GM12878 (cell line): ENCODE data around the gene TNNT3. TPM values are rescaled to one million over a fixed set of nuclear protein-coding genes. Genes with fewer than 3 reads are reported as not detected.
A peak's percentile ranks its signal among the peaks of the same experiment; 100 is the strongest.

Source experiments
- ATAC-seq: fragments of 200-7000 bp; cut with Tn5 transposase; 3 replicates; pipeline ENCODE4 v1.9.1; 2020; ENCODE audit warnings: mild to moderate bottlenecking, moderate library complexity
- BruUV-seq: library from RNA; stranded (reverse); fragments of 400-500 nt; replicated peaks from 2 replicates; lab custom pipeline; 2021; lab: Mats Ljungman, UMichigan
- CTCF ChIA-PET: fragments of 300-600 bp; sonication (Branson Sonifier 250); formaldehyde crosslinking; extraction: SDS; loops from one replicate; lab custom pipeline; 2021; ENCODE audit warnings: inconsistent platforms; lab: Yijun Ruan, JAX
- POLR2A ChIA-PET: fragments of 350-600 bp; formaldehyde crosslinking; extraction: SDS; loops from one replicate; lab custom pipeline; 2021; ENCODE audit warnings: inconsistent platforms; lab: Charles Lee
- RAD21 ChIA-PET: fragments of 300-600 bp; sonication (Branson Sonifier 250); formaldehyde crosslinking; loops from one replicate; lab custom pipeline; 2023; ENCODE audit warnings: antibody characterized with exemption; ENCODE audit not compliant: unreplicated experiment; lab: Charles Lee
- SMC1A ChIA-PET: fragments of 300-600 bp; sonication (Branson Sonifier 250); formaldehyde crosslinking; loops from one replicate; lab custom pipeline; 2023; ENCODE audit not compliant: unreplicated experiment, uncharacterized antibody; lab: Charles Lee
- DNase-seq: peaks from one replicate; pipeline ENCODE4 v3.0.0-alpha.2; 2011; ENCODE audit warnings: low read depth, low spot score
- FAIRE-seq: peaks from 3 replicates; lab custom pipeline; 2011; peaks lifted over from hg19 to GRCh38; lab: Jason Lieb, UNC
- H2AFZ ChIP-seq: 2 replicates; pipeline ENCODE4 v1.6.0; 2011; ENCODE audit warnings: low read depth, low read length, control low read depth; ENCODE audit not compliant: control insufficient read depth
- H3K27ac ChIP-seq: 2 replicates; pipeline ENCODE4 v1.5.1; 2011; ENCODE audit warnings: control low read depth; ENCODE audit not compliant: control insufficient read depth, insufficient read depth
- H3K27me3 ChIP-seq, 2 experiments: replicated peaks in 1 of 2; 2 replicates each; pipeline versions ENCODE4 v1.6.0 to v1.6.1; 2011; ENCODE audit warnings: low read length in 1 of 2; ENCODE audit not compliant: control insufficient read depth in 2 of 2, insufficient read depth in 2 of 2
- H3K36me3 ChIP-seq, 2 experiments: 2 replicates each; pipeline ENCODE4 v1.5.1; 2011; ENCODE audit warnings: low read length in 1 of 2; ENCODE audit not compliant: control insufficient read depth in 2 of 2, insufficient read depth in 2 of 2
- H3K4me1 ChIP-seq: 2 replicates; pipeline ENCODE4 v1.6.1; 2011; ENCODE audit warnings: mild to moderate bottlenecking, low read length, moderate library complexity, mixed read lengths; ENCODE audit not compliant: control insufficient read depth, insufficient read depth
- H3K4me2 ChIP-seq: 2 replicates; pipeline ENCODE4 v1.6.0; 2011; ENCODE audit warnings: control low read depth; ENCODE audit not compliant: control insufficient read depth, insufficient read depth
- H3K4me3 ChIP-seq: fragments of 200-600 bp; sonication (generic); 2 replicates; pipeline ENCODE4 v1.5.1; 2016
- H3K79me2 ChIP-seq: 2 replicates; pipeline ENCODE4 v1.6.0; 2011; ENCODE audit warnings: low read length; ENCODE audit not compliant: control insufficient read depth, insufficient read depth
- H3K9ac ChIP-seq: 2 replicates; pipeline ENCODE4 v1.8.0; 2011; ENCODE audit warnings: low read length, control low read depth, mixed read lengths; ENCODE audit not compliant: control insufficient read depth, insufficient read depth
- H3K9me3 ChIP-seq: replicated peaks from 3 replicates; pipeline ENCODE4 v1.5.1; 2011; ENCODE audit warnings: mild to moderate bottlenecking, low read length; ENCODE audit not compliant: control insufficient read depth, insufficient read depth
- H4K20me1 ChIP-seq: 2 replicates; pipeline ENCODE4 v1.6.0; 2011; ENCODE audit not compliant: control insufficient read depth, insufficient read depth
- ATF2 ChIP-seq: IDR thresholded peaks from 2 replicates; pipeline ENCODE4 v1.6.1; 2012; ENCODE audit warnings: low read length, inconsistent platforms
- EED ChIP-seq: sonication (generic); IDR thresholded peaks from 2 replicates; pipeline ENCODE4 v1.6.1; 2016; ENCODE audit warnings: antibody characterized with exemption, low read depth
- ESRRA ChIP-seq: IDR thresholded peaks from 2 replicates; pipeline ENCODE4 v1.6.1; 2012; ENCODE audit warnings: mild to moderate bottlenecking, low read length, improper control_type of control experiment
- JUNB ChIP-seq: IDR thresholded peaks from 2 replicates; pipeline ENCODE4 v1.6.1; 2016; ENCODE audit warnings: antibody characterized with exemption, mild to moderate bottlenecking
- MEF2B ChIP-seq: fragments of 450-650 bp; IDR thresholded peaks from 2 replicates; pipeline ENCODE4 v1.6.1; 2018; ENCODE audit warnings: mild to moderate bottlenecking, moderate library complexity; ENCODE audit not compliant: partially characterized antibody, poor library complexity, severe bottlenecking
- MYC ChIP-seq: IDR thresholded peaks from 2 replicates; pipeline ENCODE4 v1.6.1; 2011; ENCODE audit warnings: mild to moderate bottlenecking, low read length, moderate library complexity, inconsistent platforms; ENCODE audit not compliant: insufficient read depth, insufficient replicate concordance, insufficient read length, severe bottlenecking
- POLR2AphosphoS5 ChIP-seq: IDR thresholded peaks from 2 replicates; pipeline ENCODE4 v1.6.1; 2011; ENCODE audit warnings: mild to moderate bottlenecking, low read length, inconsistent platforms
- REST ChIP-seq: IDR thresholded peaks from 2 replicates; pipeline ENCODE4 v1.6.1; 2012; ENCODE audit warnings: mild to moderate bottlenecking, low read depth, low read length
- RFX5 ChIP-seq: IDR thresholded peaks from 2 replicates; pipeline ENCODE4 v1.6.1; 2011; ENCODE audit warnings: low read depth, low read length, improper control_type of control experiment
- RUNX3 ChIP-seq: IDR thresholded peaks from 2 replicates; pipeline ENCODE4 v1.6.1; 2012; ENCODE audit warnings: low read length, inconsistent platforms
- SPI1 ChIP-seq: IDR thresholded peaks from 2 replicates; pipeline ENCODE4 v1.6.1; 2011; ENCODE audit warnings: low read depth, mild to moderate bottlenecking, low read length, moderate library complexity, borderline replicate concordance; ENCODE audit not compliant: insufficient read depth
- WGBS: methylation state at CpG from one replicate; pipeline ENCODE4 v1.1.6; 2016; ENCODE audit warnings: low lambda C conversion rate; ENCODE audit not compliant: insufficient replicate concordance, insufficient coverage; ENCODE audit errors: missing lambda C conversion rate; 5-methylcytosine and 5-hydroxymethylcytosine counted together
- in situ Hi-C: fragments of 300-500 bp; cut with MboI; formaldehyde crosslinking; loops from 9 replicates; pipeline ENCODE4 v1.14.3; 2018; ENCODE audit warnings: mixed read lengths
- intact Hi-C: fragments of 100-400 bp; cut with micrococcal nuclease; formaldehyde crosslinking; loops from one replicate; pipeline ENCODE4 v1.14.2; 2022; ENCODE audit not compliant: unreplicated experiment
- polyA plus RNA-seq, 11 experiments: library from polyadenylated mRNA; depleted of rRNA in 4 of 11; unstranded in 6 of 11; stranded (reverse) in 5 of 11; fragments of >200 nt; fragmentation: Nextera tagmentation in 4 of 11; fragmentation: Illumina TruSeq in 1 of 11; extraction: Ambion mirVana in 4 of 11; extraction: Trizol in 1 of 11; gene quantifications; 1 replicate in 1 of 11; 2 replicates in 10 of 11; pipeline versions ENCODE4 v1.2.1 to v1.2.3, GENCODE V29; 2011 to 2016; ENCODE audit warnings: inconsistent platforms in 2 of 11, missing spikeins in 2 of 11, low read depth in 1 of 11
- total RNA-seq, 4 experiments: library from RNA; depleted of rRNA in 3 of 4; stranded (reverse); fragments of >200 nt in 3 of 4; fragmentation: Illumina TruSeq in 1 of 4; extraction: Trizol in 1 of 4; gene quantifications; 2 replicates each; pipeline versions ENCODE4 v1.2.1 to v1.2.3, GENCODE V29; 2013 to 2021
- TF ChIP-seq, protein P1 (sequence below): IDR thresholded peaks from 2 replicates; pipeline ENCODE4 v1.6.1; 2011; ENCODE audit warnings: borderline replicate concordance, low read depth, mild to moderate bottlenecking, moderate library complexity, low read length; ENCODE audit not compliant: insufficient read depth, poor library complexity, severe bottlenecking
- TF ChIP-seq, protein P2 (sequence below): IDR thresholded peaks from 2 replicates; pipeline ENCODE4 v1.6.1; 2011; ENCODE audit warnings: low read depth, low read length, improper control_type of control experiment, borderline replicate concordance

TNNT3 gene
- total and polyA plus RNA-seq, 10 of the 15 experiments (the other 5 are each of a cell fraction or from before 2014, with no cell fraction given) = 0.40 to 0.50 TPM; not detected in 8

GRCh38 chr11:1893581-1894359 lies 25.7 kb upstream of the TNNT3 start:
- H3K36me3 ChIP-seq = peaks cover under 1 to 7% of the 10 kb centered on the region in 2 experiments; a peak in 1 of 4 replicates
- H2AFZ ChIP-seq = no peak overlapping the region
- H3K27me3 ChIP-seq = no peaks in the 10 kb centered on the region; a peak in 1 of 4 replicates
- in situ Hi-C loops = no loop called here
- no peaks in the 10 kb centered on the region for H3K4me1 ChIP-seq
- POLR2A ChIA-PET = no interaction called here
- no peak overlapping the region for H3K9ac ChIP-seq
- BruUV-seq = no TSS peak
- no peaks in the 10 kb centered on the region for H3K9me3 ChIP-seq
- SMC1A ChIA-PET = no interaction called here
- no peak for ATAC-seq
- CTCF ChIA-PET = interaction anchor here (1.2 kb wide), 1 partner anchor 108 kb away, joined by 4 read pairs; no protein-coding TSS in a partner anchor
- no peak overlapping the region for H3K4me2 ChIP-seq
- 92% methylated on average over 4 of the region's 5 CpGs for WGBS
- H3K4me3 ChIP-seq = no peak overlapping the region
- no peak for DNase-seq
- intact Hi-C loops = loop anchor here (1.0 kb wide), 1 partner anchor 23 kb away; no protein-coding TSS in a partner anchor
- 0 out of 2 replicates have a peak overlapping the region, but pooled peaks have one; percentile 20 for H3K27ac ChIP-seq
- no peaks in the 10 kb centered on the region for H4K20me1 ChIP-seq
- no peak for FAIRE-seq
- RAD21 ChIA-PET = no interaction called here
- H3K79me2 ChIP-seq = no peaks in the 10 kb centered on the region
- TF ChIP-seq JUNB (no peak), MEF2B (no peak), ATF2 (0 out of 2 replicates have a peak, but pooled peaks have one; percentile 18), MYC (no peak), RFX5 (no peak), SPI1 (no peak), RUNX3 (no peak), ESRRA (no peak), REST (no peak), EED (no peak), POLR2AphosphoS5 (peak; percentile 41; the same call in 1 of the 2 replicates)
- TF ChIP-seq, protein P1, sequence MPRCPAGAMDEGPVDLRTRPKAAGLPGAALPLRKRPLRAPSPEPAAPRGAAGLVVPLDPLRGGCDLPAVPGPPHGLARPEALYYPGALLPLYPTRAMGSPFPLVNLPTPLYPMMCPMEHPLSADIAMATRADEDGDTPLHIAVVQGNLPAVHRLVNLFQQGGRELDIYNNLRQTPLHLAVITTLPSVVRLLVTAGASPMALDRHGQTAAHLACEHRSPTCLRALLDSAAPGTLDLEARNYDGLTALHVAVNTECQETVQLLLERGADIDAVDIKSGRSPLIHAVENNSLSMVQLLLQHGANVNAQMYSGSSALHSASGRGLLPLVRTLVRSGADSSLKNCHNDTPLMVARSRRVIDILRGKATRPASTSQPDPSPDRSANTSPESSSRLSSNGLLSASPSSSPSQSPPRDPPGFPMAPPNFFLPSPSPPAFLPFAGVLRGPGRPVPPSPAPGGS = peak; percentile 84
- TF ChIP-seq, protein P2, sequence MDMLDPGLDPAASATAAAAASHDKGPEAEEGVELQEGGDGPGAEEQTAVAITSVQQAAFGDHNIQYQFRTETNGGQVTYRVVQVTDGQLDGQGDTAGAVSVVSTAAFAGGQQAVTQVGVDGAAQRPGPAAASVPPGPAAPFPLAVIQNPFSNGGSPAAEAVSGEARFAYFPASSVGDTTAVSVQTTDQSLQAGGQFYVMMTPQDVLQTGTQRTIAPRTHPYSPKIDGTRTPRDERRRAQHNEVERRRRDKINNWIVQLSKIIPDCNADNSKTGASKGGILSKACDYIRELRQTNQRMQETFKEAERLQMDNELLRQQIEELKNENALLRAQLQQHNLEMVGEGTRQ = no peak
